HG02943 (cell line): Measurements from ENCODE around the gene BCL10.
A peak's percentile ranks its signal among the peaks of the same experiment; 100 is the strongest.
"Not testable (repeated sequence)": the region's sequence is repeated elsewhere in the genome, so short reads cannot be mapped to it uniquely, and the experiment has no call there.

Experiments
- ATAC-seq: cut with Tn5 transposase; IDR thresholded peaks from one replicate; pipeline ENCODE4 v1.9.1; 2021; ENCODE audit warnings: mild to moderate bottlenecking, low read depth, moderate library complexity; ENCODE audit not compliant: unreplicated experiment

Gene BCL10

DNA sequence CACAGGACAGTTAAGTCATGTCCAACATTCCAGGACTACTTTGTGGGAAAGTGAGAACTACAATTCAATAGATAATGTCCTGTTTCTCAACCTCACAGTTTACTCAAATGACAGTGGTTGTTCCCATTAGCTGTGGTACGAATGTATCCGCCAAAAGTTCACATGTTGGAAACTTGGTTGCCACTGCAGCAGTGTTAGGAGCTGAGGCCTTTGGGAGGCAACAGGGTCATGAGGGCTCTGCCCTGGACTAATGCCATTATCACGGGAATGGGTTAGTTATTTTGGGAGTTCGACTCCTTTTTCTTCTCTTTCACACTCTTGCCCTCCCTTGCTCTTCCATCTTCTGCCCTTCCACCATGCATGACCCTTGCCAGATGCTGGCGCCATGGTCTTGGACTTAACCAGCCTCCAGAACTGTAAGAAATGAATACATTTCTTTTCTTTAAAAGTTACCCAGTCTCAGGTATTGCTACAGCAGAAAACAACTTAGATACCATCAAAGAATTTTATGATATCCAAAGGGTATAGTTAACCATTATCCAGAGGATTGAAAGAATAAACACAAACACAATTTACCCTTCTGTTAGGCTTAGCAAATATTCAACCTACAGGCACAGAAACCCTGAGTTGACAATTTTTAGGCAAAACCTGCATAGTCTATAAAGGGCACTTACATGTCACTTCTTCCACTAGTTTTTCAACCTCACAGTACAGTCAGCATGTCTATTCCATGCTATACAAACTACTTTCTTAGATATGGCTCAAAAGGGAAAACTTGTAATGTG is 7.4 kb downstream of the BCL10 start:
- ATAC-seq: no peak

DNA sequence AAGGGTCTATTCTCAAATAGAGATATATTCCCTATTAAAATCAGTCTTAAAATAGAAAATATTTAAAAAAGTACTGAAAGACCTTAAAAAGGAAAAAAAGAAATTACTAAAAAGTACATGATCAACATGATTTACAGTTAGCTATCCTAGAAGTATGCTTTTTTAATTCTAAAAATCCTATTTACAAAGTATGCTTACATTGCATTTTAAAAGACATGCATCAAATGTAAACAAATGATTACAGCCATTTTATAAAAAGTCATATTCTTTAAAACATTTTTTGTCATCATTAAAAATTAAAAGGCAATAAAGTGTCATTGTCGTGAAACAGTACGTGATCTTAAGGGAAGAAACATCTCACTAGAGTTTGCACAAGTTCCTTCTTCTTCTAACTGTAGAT is 9.1 kb downstream of the BCL10 start:
- no peak for ATAC-seq

DNA sequence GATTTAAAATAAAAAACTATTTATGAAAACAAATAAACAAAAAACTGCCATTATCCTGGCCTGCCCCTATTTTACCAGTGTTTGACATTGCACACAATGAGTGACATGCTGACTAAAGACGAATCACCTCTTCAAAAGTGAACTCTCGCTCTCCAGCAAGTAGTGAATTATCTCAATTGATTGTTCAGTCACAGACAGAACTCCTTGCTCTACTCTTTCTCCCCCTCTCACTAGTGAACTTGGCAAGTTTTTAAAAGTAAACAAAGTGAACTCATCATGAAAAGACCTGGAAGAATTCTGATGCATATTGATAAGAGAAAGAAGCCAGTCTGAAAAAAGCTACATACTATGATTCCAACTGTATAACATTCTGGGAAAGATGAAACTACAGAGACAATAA is 12.3 kb downstream of the BCL10 start:
- no peak for ATAC-seq

DNA sequence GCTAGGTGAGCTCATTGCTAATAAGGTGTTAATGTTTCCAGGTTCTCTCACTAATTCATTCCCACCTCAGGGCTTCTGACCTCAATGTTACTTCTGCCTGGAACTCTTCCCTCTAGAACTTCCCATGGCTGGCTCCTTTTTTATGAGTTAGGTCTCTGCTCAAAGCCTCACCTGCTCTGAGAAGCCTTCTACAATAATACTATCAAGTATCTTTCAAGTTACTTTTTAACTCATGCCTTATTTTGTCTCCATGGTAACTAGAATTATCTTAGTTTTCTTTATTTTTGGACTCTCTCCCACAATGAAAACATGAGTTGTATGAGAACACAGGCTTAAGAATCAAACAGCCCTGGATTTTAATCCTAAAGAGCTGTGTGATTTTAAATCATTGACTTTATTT is 13.4 kb downstream of the BCL10 start:
- ATAC-seq: no peak

DNA sequence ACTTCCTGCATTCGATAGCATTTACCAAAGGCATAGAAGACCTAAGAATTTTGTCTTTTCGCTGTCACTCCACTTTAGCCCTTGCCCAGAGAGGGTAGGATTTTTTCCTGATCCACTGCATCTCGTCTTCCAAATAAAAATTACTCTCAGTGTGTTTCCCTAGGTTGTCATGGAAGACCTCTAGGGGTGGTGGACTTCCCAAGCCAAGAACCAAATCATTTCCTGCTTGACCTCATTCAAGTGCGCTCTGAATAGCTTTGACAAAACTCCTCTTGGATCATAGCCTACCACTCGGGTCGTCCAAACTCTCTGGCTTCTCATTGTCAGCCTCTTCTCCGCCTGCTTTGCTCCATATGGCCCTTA is 16.5 kb downstream of the BCL10 start:
- ATAC-seq: no peak

DNA sequence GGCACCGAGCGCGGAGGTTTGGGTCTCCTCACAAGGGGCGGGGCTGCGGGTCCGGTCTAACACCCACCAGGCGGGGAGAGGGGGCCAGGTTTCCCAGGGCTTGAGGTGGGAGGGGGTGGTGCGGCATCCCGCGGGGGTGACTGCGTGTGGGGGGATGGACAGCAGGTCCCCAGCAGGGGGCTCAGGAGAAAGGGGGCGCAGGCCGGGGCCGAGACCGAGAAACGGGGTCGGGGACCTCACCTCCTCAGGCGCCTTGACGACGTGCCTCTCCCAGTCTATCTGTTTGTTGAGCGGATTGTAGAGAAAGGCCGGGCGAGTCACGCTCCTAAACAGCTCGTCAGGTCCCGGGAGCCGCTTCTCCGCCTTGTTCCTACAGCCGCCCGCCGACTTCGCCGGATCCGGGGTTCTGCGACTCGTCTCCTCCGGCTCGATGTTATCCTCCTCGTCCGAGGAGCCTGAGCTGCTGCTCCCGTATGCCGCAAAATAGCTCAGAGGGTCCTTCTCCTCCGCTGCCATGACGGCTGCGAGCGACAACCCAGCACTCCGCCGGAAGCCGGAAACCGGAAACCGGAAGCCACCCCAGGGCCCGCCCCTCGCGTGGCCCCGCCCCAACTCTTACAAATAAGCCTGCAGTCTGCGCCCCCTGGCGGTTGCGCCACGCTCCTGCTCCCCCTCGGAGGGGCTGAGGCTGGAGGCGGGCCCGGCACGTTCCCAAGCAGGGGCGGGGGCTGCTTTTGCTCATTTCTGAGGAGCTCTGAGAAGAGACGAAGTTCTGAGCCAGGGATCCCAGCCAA is 17.1 kb downstream of the BCL10 start, which contains the start of gene C1orf52:
C1orf52 (minus strand) TSS at position 545 of the 794 bp plus-strand sequence; CDS start at position 516, 29 bp downstream.
- ATAC-seq: peak; percentile 99

DNA sequence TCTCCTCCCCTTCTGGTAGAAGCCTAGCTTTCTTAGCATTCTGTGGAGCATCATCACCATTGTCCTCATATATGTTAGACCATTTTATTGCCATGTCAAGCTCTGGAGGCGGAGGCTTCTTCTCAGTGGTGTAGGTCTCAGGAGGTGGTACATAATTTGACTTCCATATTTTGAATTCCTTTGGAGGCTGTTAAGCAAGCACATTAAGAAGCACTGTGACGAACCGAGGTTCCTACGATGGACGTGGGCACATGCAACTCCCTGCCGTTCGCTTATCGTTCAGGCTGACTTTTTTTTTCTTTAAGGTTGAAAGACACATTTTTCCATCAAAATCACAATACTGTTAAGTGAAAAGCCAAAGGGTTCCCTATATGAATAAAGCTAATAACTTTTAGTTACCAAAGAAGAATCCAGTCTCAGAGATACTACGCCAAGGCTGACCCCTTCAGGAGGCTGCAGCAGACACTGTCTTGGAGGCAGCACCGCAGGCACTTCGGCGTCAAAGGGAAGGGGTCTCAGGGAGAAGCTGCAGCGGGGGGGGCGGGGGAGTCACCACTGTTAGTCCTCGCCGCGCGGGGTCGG is 17.8 kb downstream of the BCL10 start:
- no peak for ATAC-seq

DNA sequence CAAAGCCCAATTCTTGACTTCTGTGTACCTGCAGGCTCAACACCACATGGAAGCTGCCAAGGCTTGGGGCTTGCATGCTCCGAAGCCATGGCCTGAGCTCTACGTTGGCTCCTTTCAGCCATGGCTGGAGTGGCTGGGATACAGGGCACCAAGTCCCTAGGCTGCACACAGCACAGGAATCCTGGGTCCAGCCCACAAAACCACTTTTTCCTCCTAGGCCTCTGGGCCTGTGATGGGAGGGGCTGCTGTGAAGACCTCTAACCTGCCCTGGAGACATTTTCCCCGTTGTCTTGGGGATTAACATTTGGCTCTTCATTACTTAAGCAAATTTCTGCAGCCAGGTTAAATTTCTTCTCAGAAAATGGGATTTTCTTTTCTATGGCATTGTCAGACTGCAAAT is 27.4 kb downstream of the BCL10 start:
- ATAC-seq: not testable (repeated sequence)

DNA sequence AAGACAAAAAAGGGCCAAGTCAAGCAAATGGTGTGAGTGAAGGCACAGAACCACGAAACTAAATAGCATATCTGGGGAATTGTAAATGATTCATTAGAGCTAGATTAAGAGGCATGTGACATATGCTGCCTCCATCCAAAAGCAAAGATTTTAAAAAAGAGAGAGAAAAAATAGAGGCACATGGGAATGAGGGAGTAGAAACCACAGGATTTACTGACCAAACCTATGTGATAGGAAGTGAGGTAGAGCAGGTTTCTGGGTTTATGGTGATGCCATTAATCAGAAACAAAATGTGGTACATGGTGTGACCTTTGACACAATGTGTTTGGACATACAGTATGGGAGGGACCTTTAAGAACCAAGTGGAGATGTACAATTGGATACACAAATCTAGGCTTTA is 30.5 kb downstream of the BCL10 start:
- ATAC-seq: no peak

DNA sequence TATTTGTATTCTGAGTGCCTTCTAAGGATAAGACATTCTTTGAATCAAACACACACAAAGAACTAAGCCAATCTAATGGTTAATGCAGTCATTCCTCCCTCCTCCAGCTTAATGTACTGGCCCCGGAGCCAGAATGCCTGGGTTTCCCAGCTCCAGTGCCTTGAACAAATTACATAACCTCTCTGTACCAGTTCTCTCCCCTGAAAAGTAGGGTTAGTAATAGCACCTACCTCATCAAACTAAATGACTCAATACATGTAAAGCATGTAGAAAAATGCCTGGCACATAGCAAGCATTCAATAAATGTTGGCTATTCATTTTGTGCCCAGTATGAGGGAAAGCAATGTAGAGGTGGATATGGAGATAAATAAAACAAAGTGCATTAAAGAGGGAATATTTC is 31.0 kb downstream of the BCL10 start:
- ATAC-seq: no peak

DNA sequence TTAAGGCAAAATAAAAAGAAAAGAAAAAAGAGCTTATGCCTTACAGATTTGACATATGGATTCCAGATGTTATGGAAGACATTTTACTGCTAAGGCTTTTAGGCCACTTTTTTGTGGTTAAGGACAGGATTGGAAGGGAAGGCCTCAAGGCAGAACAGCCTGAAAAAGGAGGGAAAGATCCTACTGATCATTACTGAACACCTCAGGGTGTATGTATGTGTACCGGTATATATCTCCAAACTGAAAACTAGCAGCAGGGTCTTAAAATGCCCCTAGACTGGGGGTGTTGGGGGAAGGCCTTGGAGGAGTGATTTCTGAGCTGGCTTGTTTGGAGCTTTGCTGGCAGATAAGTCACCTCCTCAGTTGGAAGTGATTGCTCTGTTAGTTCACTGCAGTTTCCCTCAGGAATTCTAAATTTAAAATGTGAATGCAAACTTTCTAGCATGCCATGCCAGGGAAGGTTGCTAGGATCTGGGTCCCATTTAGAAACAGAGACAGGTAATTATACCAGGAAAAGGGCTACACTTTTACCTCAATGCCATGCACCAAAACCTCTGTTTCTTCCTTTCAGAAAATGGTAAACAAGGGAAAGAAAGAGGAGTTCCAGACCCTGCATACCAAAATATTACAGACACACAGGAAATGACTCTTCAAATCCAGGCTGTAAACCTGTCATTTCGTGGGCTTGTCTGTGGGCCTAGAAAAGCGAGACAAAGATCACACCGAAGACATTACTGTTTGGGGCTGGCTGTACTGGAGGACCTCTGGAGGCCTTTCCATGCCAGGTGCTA is 32.0 kb downstream of the BCL10 start:
- no peak for ATAC-seq

DNA sequence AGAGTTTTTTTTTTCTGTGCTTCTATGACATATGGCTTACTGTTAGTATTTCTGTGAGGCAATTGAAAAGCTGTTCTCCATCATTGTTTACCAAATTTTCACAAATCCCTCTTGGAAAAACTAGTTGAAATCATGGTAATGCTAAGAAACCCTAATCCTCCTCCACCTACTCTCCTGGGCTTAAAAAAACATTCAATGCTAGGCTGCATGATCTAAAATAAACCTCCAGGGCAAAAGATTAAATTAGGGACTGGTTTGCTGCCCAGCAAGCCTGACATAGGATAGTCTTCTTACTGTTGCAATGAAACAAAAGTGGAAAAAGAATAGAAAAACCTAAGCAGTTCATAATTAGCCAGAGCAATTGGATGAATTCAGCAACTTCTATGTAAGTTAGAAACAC is 33.1 kb downstream of the BCL10 start:
- ATAC-seq: no peak

DNA sequence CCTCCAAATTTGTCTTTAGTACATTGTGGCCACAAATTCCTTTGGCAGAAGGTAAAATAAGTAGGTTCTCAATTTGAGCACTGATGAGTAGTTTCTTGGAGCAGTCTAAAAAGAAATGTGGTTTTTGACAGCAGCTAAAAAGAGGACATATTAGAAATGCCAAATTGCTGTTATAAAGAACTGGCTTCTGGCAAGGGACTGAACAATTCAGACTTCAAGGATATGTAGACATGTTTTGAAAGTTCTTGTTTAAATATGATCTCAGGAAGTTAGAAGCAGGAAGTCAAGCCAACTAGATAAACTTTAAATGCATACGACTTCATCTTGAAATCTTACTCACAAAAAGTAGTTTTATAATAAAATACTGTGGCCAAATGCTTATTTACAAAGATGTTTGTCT is 35.8 kb downstream of the BCL10 start:
- no peak for ATAC-seq

DNA sequence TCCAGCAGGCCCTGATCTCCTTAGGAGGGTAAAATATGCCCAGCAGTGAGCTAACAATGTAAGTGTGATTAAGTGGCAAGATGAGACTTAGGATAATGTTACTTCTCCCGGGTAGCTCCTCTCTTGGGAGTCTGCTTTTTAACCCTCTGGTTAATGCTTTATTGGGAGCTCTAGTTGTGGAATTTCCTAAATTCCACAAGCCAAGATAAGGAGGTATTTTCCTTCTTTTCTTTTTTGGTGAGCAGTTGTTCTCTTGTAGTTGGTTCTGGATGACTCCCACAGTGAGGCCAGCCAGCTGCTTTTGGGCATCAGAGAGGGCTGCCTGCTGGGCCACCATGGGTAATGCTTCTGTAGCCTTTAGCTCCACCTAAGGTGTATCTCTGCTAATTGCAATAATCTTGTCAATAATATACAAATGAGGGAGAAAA is 36.2 kb downstream of the BCL10 start:
- ATAC-seq: no peak

DNA sequence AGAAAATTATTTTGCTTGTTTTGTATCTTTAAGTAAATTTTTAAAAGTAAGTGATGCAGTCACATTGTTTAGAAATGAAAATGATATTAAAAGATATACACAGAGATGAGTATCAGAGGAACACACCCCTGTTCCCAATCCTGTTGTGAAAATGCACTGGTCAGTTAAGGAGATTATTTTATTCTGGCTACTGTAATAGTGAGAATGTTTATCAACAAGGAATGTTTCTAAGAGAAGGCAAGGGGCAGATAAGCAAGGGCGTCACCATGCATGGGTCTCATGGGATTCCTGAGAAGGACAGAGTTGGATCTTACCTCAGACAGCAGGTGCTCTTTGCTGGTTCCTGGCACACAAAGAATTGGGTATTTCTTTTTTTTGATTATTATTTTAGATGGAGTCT is 38.8 kb downstream of the BCL10 start:
- ATAC-seq: no peak

DNA sequence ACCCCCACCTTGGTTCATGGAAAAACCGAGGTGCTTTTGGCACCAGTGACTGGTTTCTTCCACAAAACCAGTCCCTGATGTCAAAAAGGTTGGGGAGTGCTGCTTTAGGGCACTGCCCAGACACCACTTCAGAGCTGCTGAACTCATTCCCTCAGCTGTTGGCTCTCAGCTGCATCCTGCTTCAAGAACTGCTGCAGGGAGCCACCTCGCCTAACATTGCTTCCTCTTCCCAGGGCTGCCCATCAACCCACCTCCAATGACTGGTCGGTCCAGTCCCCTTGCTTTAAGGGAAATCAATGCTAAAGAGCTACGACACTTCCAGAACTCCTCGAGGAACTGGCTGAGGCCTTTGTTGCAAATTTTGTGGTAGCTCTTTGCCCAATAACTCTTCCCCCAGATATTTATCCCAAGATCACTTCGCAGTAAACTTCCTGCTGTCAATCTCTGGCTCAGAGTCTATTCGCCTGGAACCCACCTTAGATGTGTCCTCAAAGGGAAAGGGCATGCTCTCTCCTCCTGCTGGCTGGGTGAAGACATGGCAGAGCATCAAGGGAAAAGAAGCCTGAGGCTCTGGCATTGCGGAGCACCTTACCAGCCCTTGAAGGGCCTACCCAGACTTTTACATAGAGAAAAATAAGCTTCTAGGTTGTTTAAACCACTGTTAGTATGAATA is 46.0 kb downstream of the BCL10 start:
- no peak for ATAC-seq

DNA sequence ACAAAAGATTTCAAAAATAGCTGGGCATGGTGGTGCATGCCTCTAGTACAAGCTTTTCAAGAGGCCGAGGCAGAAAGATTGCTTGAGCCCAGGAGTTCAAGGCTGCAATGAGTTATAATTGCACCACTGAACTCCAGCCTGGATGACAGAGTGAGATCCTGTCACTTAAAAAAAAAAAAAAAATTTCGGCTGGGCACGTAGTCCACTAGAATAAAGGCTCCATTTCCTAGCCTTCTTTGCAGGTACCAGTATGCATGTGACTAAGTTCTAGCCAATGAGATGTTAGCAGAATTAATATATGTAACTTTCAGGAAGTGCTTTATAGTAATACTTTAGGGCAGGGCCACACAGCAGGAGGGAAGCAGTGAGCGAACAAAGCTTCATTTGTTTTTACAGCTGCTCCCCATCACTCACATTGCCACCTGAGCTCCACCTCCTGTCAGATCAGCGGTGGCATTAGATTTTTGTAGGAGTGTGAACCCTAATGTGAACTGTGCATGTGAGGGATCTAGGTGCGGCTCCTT is 46.8 kb downstream of the BCL10 start:
- ATAC-seq: no peak

DNA sequence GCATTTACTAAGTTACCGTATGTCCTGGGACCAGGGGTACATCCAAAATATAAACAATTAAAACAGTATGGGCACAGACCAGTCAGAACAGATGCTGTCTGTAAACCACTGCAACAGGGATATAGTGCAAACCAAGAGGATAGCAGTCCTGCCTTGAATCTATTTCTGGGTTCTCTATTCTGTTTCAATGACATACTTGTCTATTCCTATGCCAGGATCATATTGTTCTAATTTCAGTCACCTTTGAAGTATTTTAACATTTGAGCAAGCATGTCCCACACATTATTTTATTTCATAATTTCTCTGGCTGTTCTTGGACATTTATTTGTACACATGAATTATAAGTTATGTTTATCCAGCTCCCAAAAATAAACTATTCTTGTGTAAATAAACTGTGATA is 47.5 kb downstream of the BCL10 start:
- no peak for ATAC-seq

DNA sequence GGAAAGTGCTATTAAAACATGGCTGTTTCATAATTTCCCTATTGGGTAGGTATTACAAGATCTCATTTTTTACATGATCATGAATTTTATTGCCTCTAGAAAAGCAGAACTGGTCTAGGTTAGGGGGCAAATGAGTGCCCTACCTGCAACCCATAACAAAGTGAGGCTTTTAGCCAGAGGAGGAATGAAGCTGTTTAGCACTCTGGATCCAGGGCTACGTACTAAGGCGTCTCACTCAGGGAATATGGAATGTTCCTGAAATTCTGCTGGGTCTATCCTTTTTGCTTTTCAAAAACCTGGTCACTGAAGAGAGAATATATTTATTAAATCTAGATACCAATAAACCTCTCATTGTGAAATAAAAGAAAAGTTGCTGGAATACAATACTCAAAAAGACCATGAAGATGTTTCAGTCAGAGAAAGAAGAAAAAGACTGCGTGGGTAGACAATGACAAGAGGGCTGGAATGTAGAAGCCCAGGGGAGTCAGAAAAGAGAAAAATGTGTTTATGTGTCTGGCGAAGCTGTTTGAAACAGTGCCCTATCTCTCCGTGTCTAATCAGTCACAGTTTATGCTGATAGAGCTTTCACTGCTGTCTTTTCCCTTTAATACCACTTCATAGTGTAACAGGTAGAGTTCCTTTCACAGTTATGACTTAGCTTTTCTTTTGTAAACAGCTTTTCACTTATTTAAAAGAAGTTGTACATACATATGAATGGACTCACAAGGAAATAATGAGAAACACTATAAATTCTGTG is 50.6 kb downstream of the BCL10 start:
- ATAC-seq: no peak
